ENCODE data around the gene NPAS3. TPM values are rescaled to one million over a fixed set of nuclear protein-coding genes. Genes with fewer than 3 reads are reported as not detected.

NPAS3 gene
- total and polyA plus RNA-seq, 2 donors (not counting 3 experiments of a cell fraction or from before 2014, with no cell fraction given) = 0.10 to 0.13 TPM

- H3K4me3 ChIP-seq (replicated peaks in 1 of 3; ENCODE audit: insufficient read depth in 1 of 3, low read depth in 1 of 3, low read length in 3 of 3) = no peak overlapping the region
- H3K27ac ChIP-seq (ENCODE audit: insufficient read depth, low read depth, low read length) = no peak overlapping the region
- no peaks in the 10 kb centered on the region for H4K20me1 ChIP-seq (replicated peaks; ENCODE audit: control insufficient read depth, extremely low read depth, insufficient read depth, low read length)
- H3K4me2 ChIP-seq (ENCODE audit: insufficient read depth, low read length) = no peak overlapping the region
- no peak overlapping the region for H3K9ac ChIP-seq (replicated peaks; ENCODE audit: extremely low read depth, insufficient read depth, low read length)
- H3K9me1 ChIP-seq (replicated peaks; ENCODE audit: control insufficient read depth, extremely low read depth, insufficient read depth, low read length) = no peaks in the 10 kb centered on the region
- TF ChIP-seq FOS (IDR thresholded peaks at IDR 0.05; ENCODE audit: borderline replicate concordance, insufficient read depth, low read length) (no peak), POLR2A (IDR thresholded peaks at IDR 0.05; ENCODE audit: low read depth, low read length) (no peak), EZH2 (IDR thresholded peaks at IDR 0.05; ENCODE audit: borderline replicate concordance, low read depth, low read length, severe bottlenecking) (no peak), CTCF (IDR thresholded peaks at IDR 0.05; ENCODE audit: extremely low read depth in 1 of 2, insufficient read depth in 1 of 2, low read depth in 1 of 2, low read length in 2 of 2) (no peak), POLR2AphosphoS5 (IDR thresholded peaks at IDR 0.05; ENCODE audit: insufficient read depth, low read depth, low read length) (no peak), GATA2 (IDR thresholded peaks at IDR 0.05; ENCODE audit: insufficient read depth, insufficient read length, low read depth, low read length) (no peak), JUN (IDR thresholded peaks at IDR 0.05; ENCODE audit: borderline replicate concordance, insufficient read depth, insufficient read length, low read depth) (no peak), MYC (IDR thresholded peaks at IDR 0.05; ENCODE audit: low read depth, low read length) (no peak), MAX (IDR thresholded peaks at IDR 0.05; ENCODE audit: insufficient read depth, insufficient read length) (no peak)
- intact Hi-C loops (cut with micrococcal nuclease) = no loop called here
- no peaks in the 10 kb centered on the region for H3K4me1 ChIP-seq (ENCODE audit: control insufficient read depth, extremely low read depth, insufficient read depth, low read length)
- CTCF ChIA-PET = no interaction called here
- POLR2A ChIA-PET = no interaction called here
- no peaks in the 10 kb centered on the region for H3K9me3 ChIP-seq (replicated peaks; ENCODE audit: control insufficient read depth, insufficient read depth, low read length)
- H2AFZ ChIP-seq (ENCODE audit: low read depth, low read length) = no peak overlapping the region
- no TSS peak for BruUV-seq (replicated peaks)
- FAIRE-seq (no peak), DNase-seq (ENCODE audit: low read depth, low spot score) (no peak)
- dilution Hi-C loops (cut with MboI; ENCODE audit: extremely low pct_ligation_motif_present, low sequenced_read_pairs) = no loop called here
- H3K79me2 ChIP-seq (ENCODE audit: control insufficient read depth, insufficient read depth, low read length) = no peaks in the 10 kb centered on the region
- no peaks in the 10 kb centered on the region for H3K36me3 ChIP-seq (ENCODE audit: control insufficient read depth in 2 of 2, extremely low read depth in 1 of 2, insufficient read depth in 2 of 2, low read length in 2 of 2)
- peaks cover 0 to 4% of the 10 kb centered on the region in 2 experiments for H3K27me3 ChIP-seq (ENCODE audit: control insufficient read depth in 2 of 2, insufficient read depth in 2 of 2, low read length in 2 of 2)
Observed at GRCh38 chr14:33271891-33272290, 333.2 kb downstream of the NPAS3 start.

Measured in endothelial cell of umbilical vein (primary cell).